HCT116 (cell line): ENCODE data around the gene CYP4A22.

Experiments used
- CEBPB ChIP-seq: IDR thresholded peaks from 2 replicates; pipeline ENCODE4 v1.6.1; 2012; ENCODE audit warnings: low read depth
- ELF1 ChIP-seq: IDR thresholded peaks from 2 replicates; pipeline ENCODE4 v1.6.1; 2012; ENCODE audit warnings: low read depth, borderline replicate concordance
- EZH2 ChIP-seq: fragments of 200-600 bp; sonication (generic); IDR thresholded peaks from 2 replicates; pipeline ENCODE4 v1.6.1; 2017; ENCODE audit warnings: antibody characterized with exemption, mixed run types
- EZH2phosphoT487 ChIP-seq: fragments of 200-600 bp; IDR thresholded peaks from 2 replicates; pipeline ENCODE4 v1.6.1; 2018; ENCODE audit warnings: antibody characterized with exemption, borderline replicate concordance
- JUND ChIP-seq: IDR thresholded peaks from 2 replicates; pipeline ENCODE4 v1.6.1; 2012
- POLR2A ChIP-seq: IDR thresholded peaks from 2 replicates; pipeline ENCODE4 v1.7.0; 2011; ENCODE audit warnings: borderline replicate concordance; ENCODE audit not compliant: insufficient read depth, insufficient read length; ENCODE audit errors: extremely low read depth
- POLR2AphosphoS5 ChIP-seq: IDR thresholded peaks from 2 replicates; pipeline ENCODE4 v1.6.1; 2011; ENCODE audit warnings: mild to moderate bottlenecking, low read depth, low read length, moderate library complexity
- SP1 ChIP-seq: IDR thresholded peaks from 2 replicates; pipeline ENCODE4 v1.6.1; 2012; ENCODE audit warnings: low read depth
- YY1 ChIP-seq: IDR thresholded peaks from 2 replicates; pipeline ENCODE4 v1.6.1; 2011; ENCODE audit warnings: low read length, low read depth, moderate library complexity, mild to moderate bottlenecking; ENCODE audit not compliant: insufficient replicate concordance; ENCODE audit errors: extremely low read depth
- TF ChIP-seq, protein P1 (sequence below), 3 experiments: fragments of 200-600 bp in 1 of 3; sonication (generic) in 1 of 3; IDR thresholded peaks in 2 of 3; conservative IDR thresholded peaks in 1 of 3; 2 replicates each; pipeline ENCODE4 v1.5.1; 2012 to 2017; ENCODE audit warnings: low read depth in 2 of 3, low read length in 2 of 3, antibody characterized with exemption in 1 of 3, borderline replicate concordance in 1 of 3, control low read depth in 1 of 3, mild to moderate bottlenecking in 1 of 3, mixed read lengths in 1 of 3, mixed run types in 1 of 3, moderate library complexity in 1 of 3; ENCODE audit not compliant: insufficient read depth in 1 of 3
- TF ChIP-seq, protein P2 (sequence below): IDR thresholded peaks from 2 replicates; pipeline ENCODE4 v1.6.1; 2012; ENCODE audit warnings: low read depth
- TF ChIP-seq, protein P3 (sequence below): IDR thresholded peaks from 2 replicates; pipeline ENCODE4 v1.6.1; 2012

DNA sequence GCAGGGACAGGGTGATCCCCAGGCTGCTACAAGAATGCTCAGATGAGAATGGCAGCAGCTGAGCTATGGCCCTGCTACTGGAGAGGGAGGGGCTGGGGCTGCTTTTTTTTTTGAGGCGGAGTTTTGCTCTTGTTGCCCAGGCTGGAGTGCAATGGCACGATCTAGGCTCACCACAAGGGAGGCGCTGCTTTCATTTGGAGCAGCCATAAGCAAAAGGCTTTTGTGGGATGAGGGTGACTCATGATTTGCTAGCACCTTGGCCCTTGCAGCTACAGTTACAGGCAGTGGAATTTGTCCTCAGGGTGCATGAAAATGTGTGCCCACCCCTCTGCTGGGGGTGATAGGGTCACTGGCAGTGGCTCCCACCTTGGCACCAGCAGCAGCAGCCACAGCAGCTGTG lies 32.4 kb upstream of the CYP4A22 start:
- TF ChIP-seq POLR2AphosphoS5 (no peak), CEBPB (no peak), EZH2 (no peak), POLR2A (no peak), JUND (0 out of 2 replicates have a peak, but pooled peaks have one; percentile 13), YY1 (no peak), EZH2phosphoT487 (no peak), ELF1 (no peak), SP1 (no peak)
- TF ChIP-seq, protein P1, sequence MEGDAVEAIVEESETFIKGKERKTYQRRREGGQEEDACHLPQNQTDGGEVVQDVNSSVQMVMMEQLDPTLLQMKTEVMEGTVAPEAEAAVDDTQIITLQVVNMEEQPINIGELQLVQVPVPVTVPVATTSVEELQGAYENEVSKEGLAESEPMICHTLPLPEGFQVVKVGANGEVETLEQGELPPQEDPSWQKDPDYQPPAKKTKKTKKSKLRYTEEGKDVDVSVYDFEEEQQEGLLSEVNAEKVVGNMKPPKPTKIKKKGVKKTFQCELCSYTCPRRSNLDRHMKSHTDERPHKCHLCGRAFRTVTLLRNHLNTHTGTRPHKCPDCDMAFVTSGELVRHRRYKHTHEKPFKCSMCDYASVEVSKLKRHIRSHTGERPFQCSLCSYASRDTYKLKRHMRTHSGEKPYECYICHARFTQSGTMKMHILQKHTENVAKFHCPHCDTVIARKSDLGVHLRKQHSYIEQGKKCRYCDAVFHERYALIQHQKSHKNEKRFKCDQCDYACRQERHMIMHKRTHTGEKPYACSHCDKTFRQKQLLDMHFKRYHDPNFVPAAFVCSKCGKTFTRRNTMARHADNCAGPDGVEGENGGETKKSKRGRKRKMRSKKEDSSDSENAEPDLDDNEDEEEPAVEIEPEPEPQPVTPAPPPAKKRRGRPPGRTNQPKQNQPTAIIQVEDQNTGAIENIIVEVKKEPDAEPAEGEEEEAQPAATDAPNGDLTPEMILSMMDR (IDR thresholded peaks at IDR 0.05 in 2 of 3, conservative IDR thresholded peaks at IDR 0.05 in 1 of 3; ENCODE audit: borderline replicate concordance in 1 of 3, insufficient read depth in 1 of 3, low read depth in 2 of 3, low read length in 2 of 3) = peak in 1 of 3 experiments; percentile 11; a peak in 1 of 6 replicates
- TF ChIP-seq, protein P2, sequence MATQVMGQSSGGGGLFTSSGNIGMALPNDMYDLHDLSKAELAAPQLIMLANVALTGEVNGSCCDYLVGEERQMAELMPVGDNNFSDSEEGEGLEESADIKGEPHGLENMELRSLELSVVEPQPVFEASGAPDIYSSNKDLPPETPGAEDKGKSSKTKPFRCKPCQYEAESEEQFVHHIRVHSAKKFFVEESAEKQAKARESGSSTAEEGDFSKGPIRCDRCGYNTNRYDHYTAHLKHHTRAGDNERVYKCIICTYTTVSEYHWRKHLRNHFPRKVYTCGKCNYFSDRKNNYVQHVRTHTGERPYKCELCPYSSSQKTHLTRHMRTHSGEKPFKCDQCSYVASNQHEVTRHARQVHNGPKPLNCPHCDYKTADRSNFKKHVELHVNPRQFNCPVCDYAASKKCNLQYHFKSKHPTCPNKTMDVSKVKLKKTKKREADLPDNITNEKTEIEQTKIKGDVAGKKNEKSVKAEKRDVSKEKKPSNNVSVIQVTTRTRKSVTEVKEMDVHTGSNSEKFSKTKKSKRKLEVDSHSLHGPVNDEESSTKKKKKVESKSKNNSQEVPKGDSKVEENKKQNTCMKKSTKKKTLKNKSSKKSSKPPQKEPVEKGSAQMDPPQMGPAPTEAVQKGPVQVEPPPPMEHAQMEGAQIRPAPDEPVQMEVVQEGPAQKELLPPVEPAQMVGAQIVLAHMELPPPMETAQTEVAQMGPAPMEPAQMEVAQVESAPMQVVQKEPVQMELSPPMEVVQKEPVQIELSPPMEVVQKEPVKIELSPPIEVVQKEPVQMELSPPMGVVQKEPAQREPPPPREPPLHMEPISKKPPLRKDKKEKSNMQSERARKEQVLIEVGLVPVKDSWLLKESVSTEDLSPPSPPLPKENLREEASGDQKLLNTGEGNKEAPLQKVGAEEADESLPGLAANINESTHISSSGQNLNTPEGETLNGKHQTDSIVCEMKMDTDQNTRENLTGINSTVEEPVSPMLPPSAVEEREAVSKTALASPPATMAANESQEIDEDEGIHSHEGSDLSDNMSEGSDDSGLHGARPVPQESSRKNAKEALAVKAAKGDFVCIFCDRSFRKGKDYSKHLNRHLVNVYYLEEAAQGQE = no peak
- TF ChIP-seq, protein P3, sequence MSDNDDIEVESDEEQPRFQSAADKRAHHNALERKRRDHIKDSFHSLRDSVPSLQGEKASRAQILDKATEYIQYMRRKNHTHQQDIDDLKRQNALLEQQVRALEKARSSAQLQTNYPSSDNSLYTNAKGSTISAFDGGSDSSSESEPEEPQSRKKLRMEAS = no peak
